ENCODE measurements around the gene AGBL3. TPM values are rescaled to one million over a fixed set of nuclear protein-coding genes. Genes with fewer than 3 reads are reported as not detected.

AGBL3 gene
- total RNA-seq, 2 experiments from 2014 or later = 2.2 to 2.5 TPM

DNA sequence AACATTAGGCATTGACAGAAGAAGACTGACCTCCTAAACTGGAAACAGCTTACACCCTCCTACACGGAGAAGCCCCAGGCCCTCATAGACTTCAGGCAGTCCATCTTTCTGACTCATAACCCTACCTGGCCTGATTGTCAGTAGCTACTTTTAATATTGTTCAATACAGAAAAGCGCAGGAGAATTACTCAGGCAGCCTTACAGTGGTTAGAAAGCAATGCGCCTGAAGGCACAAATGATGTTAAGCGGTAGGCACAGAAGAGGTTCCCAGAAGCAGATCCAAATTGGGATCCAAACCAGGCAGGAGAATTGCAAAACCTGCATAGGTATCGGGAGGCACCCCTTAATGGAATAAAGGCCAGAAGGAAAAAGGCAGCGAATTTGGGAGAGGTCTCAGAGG, 189.6 kb downstream of the AGBL3 start:
- H3K9me3 Mint-ChIP-seq = peaks cover 8% of the 10 kb centered on the region
- intact Hi-C loops (cut with DNase I, micrococcal nuclease) = no loop called here

DNA sequence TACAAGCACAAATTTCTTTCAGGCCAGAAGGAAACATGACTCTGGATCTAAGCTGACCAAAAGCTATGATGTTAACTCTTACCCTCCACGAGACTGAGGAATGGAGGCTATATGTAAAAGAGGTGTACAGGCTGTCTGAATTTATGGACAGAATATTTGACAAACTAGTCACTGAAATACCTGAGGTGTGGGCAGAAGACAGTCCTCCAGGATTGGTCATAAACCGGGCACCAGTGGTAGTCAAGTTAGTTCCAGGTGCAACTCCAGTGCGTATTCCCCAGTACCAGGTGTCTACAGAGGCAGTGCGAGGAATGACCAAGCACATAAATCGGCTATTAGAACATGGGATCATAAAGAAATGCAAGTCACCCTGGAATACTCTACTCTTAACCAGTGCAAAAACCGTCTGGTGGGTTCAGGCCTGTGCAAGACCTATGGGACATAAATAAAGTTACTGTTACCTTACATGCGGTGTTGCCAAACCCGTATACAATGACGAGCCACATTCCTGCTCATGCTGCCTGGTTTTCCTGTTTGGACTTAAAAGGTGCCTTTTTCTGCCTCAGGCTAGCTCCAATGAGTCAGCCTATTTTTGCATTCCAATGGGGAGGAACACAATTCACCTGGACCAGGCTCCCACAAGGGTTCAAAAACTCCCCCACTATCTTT, 190.9 kb downstream of the AGBL3 start:
- CTCF ChIA-PET = no interaction called here
- no peaks in the 10 kb centered on the region for H3K27me3 Mint-ChIP-seq
- Histone ChIP-seq H3K4me3 (ENCODE audit: low read length) (no peak overlapping the region), H3K4me1 (ENCODE audit: insufficient read depth, low read length) (no peaks in the 10 kb centered on the region), H3K36me3 (ENCODE audit: insufficient read depth, low read length) (peaks cover 9% of the 10 kb centered on the region), H3K9me3 (ENCODE audit: control insufficient read depth in 1 of 2, insufficient read depth in 1 of 2, low read length in 2 of 2) (peaks cover 9 to 28% of the 10 kb centered on the region in 2 experiments), H3K27me3 (ENCODE audit: control insufficient read depth in 1 of 2, insufficient read depth in 2 of 2, low read length in 2 of 2) (no peaks in the 10 kb centered on the region), H3K27ac (ENCODE audit: low read depth in 1 of 2, low read length in 2 of 2) (no peak overlapping the region)
- DNase-seq (no peak), ATAC-seq (ENCODE audit: poor library complexity) (no peak)
- peaks cover 40% of the 10 kb centered on the region for H3K36me3 Mint-ChIP-seq (ENCODE audit: low read depth)
- POLR2A ChIA-PET = no interaction called here
- TF ChIP-seq, protein P1, sequence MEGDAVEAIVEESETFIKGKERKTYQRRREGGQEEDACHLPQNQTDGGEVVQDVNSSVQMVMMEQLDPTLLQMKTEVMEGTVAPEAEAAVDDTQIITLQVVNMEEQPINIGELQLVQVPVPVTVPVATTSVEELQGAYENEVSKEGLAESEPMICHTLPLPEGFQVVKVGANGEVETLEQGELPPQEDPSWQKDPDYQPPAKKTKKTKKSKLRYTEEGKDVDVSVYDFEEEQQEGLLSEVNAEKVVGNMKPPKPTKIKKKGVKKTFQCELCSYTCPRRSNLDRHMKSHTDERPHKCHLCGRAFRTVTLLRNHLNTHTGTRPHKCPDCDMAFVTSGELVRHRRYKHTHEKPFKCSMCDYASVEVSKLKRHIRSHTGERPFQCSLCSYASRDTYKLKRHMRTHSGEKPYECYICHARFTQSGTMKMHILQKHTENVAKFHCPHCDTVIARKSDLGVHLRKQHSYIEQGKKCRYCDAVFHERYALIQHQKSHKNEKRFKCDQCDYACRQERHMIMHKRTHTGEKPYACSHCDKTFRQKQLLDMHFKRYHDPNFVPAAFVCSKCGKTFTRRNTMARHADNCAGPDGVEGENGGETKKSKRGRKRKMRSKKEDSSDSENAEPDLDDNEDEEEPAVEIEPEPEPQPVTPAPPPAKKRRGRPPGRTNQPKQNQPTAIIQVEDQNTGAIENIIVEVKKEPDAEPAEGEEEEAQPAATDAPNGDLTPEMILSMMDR (IDR thresholded peaks at IDR 0.05) = no peak
- H3K9me3 Mint-ChIP-seq = peaks cover 13% of the 10 kb centered on the region
- no peak overlapping the region for H3K27ac Mint-ChIP-seq
- no peaks in the 10 kb centered on the region for H3K4me1 Mint-ChIP-seq (ENCODE audit: low read depth)
- intact Hi-C loops (cut with DNase I, micrococcal nuclease) = no loop called here
- no peak overlapping the region for H3K4me3 Mint-ChIP-seq

More for the DNA sequence above, 189.6 kb downstream of the AGBL3 start:
- POLR2A ChIA-PET = no interaction called here
- no peak overlapping the region for H3K27ac Mint-ChIP-seq
- H3K27me3 Mint-ChIP-seq = no peaks in the 10 kb centered on the region
- peaks cover 4 to 15% of the 10 kb centered on the region in 2 experiments for H3K9me3 ChIP-seq (ENCODE audit: control insufficient read depth in 1 of 2, insufficient read depth in 1 of 2, low read length in 2 of 2)
- peaks cover 4% of the 10 kb centered on the region for H3K4me1 Mint-ChIP-seq (ENCODE audit: low read depth)
- DNase-seq = no peak
- H3K36me3 Mint-ChIP-seq (ENCODE audit: low read depth) = peaks cover 31% of the 10 kb centered on the region
- CTCF ChIA-PET = no interaction called here
- H3K4me1 ChIP-seq (ENCODE audit: insufficient read depth, low read length) = peaks cover 11% of the 10 kb centered on the region
- no peak for ATAC-seq (ENCODE audit: poor library complexity)
- TF ChIP-seq, protein P1 (IDR thresholded peaks at IDR 0.05) = no peak
- H3K36me3 ChIP-seq (ENCODE audit: insufficient read depth, low read length) = peaks cover 7% of the 10 kb centered on the region
- no peak overlapping the region for H3K27ac ChIP-seq (ENCODE audit: low read depth in 1 of 2, low read length in 2 of 2)
- H3K27me3 ChIP-seq (ENCODE audit: control insufficient read depth in 1 of 2, insufficient read depth in 2 of 2, low read length in 2 of 2) = no peaks in the 10 kb centered on the region
- H3K4me3 ChIP-seq (ENCODE audit: low read length) = no peak overlapping the region
- H3K4me3 Mint-ChIP-seq = no peak overlapping the region

DNA sequence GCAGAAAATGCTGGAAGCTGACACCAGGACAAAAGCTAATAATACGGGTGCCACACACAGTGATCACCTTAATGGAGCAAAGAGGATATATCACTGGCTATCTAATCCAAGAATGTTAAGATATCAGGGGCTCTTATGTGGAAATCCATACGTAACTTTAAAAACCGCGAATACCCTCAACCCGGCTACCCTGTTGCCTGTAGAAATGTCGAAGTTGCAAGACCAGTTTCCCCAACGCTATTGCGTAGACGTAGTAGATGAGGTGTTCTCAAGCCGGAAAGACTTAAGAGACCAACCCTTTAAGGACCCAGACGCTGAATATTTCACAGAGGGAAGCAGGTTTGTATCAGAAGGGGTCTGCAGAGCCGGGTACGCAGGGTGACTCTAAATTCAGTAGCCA, 192.1 kb downstream of the AGBL3 start:
- Histone ChIP-seq H3K36me3 (ENCODE audit: insufficient read depth, low read length) (peaks cover 13% of the 10 kb centered on the region), H3K27me3 (ENCODE audit: control insufficient read depth in 1 of 2, insufficient read depth in 2 of 2, low read length in 2 of 2) (no peaks in the 10 kb centered on the region), H3K4me1 (ENCODE audit: insufficient read depth, low read length) (no peaks in the 10 kb centered on the region), H3K9me3 (ENCODE audit: control insufficient read depth in 1 of 2, insufficient read depth in 1 of 2, low read length in 2 of 2) (peaks cover 15 to 38% of the 10 kb centered on the region in 2 experiments), H3K4me3 (ENCODE audit: low read length) (no peak overlapping the region), H3K27ac (ENCODE audit: low read depth in 1 of 2, low read length in 2 of 2) (no peak overlapping the region)
- Mint-ChIP-seq H3K27me3 (no peaks in the 10 kb centered on the region), H3K36me3 (ENCODE audit: low read depth) (peaks cover 50% of the 10 kb centered on the region), H3K4me1 (ENCODE audit: low read depth) (no peaks in the 10 kb centered on the region), H3K4me3 (no peak overlapping the region), H3K9me3 (peaks cover 18% of the 10 kb centered on the region), H3K27ac (no peak overlapping the region)
- ATAC-seq (ENCODE audit: poor library complexity) (no peak), DNase-seq (no peak)
- POLR2A ChIA-PET = interaction anchor here (1.0 kb wide), 1 partner anchor 30 kb away, joined by 4 read pairs; the partner anchor contains the start of gene TMEM140
- intact Hi-C loops (cut with DNase I, micrococcal nuclease) = no loop called here
- TF ChIP-seq, protein P1 (IDR thresholded peaks at IDR 0.05) = no peak
- CTCF ChIA-PET = interaction anchor here (1.4 kb wide), 1 partner anchor 10 kb away, joined by 3 read pairs; no protein-coding TSS in a partner anchor
